Measurements from ENCODE around the gene SERPINE1. TPM values are rescaled to one million over a fixed set of nuclear protein-coding genes. Genes with fewer than 3 reads are reported as not detected.
"Not testable (repeated sequence)": the region's sequence is repeated elsewhere in the genome, so short reads cannot be mapped to it uniquely, and the experiment has no call there.

Gene SERPINE1
- total RNA-seq, 1 experiment from 2014 or later = 370 TPM

DNA sequence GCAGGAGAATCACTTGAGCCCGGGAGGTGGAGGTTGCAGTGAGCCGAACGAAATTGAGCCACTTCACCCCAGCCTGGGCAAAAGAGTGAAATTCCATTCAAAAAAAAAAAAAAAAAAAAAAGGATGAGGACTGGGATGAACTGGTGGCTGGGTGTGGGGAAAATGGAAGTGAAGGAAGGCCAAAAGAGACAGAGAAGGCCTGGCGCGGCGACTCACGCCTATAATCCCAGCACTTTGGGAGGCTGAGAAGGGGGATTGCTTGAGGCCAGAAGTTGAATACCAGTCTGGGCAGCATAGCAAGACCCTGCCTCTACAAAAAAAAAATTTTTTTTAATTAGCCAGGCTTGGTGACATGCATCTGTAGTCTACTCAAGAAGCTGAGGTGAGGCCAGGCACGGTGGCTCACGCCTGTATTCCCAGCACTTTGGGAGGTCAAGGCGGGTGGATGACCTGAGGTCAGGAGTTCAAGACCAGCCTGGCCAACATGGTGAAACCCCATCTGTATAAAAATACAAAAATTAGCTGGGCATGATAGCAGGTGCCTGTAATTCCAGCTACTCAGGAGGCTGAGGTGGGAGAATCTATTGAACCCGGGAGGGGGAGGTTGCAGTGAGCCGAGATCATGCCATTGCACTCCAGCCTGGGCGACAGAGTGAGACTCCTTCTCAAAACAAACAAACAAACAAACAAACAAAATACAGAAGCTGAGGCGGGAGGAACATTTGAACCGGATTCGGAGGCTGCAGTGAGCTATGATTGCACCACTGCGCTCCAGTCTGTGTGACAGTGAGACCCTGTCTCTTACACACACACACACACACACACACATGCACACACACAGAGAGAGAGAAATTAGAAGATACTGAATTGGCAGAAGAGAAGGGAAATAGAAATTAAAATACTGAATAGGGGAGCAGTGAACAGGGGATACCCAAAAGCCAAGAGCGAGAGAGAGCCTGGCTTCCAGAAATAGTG is 6.0 kb downstream of the SERPINE1 start:
- peak; percentile 11; the same call in 1 of the 2 replicates for TF ChIP-seq POLR2AphosphoS5 (IDR thresholded peaks at IDR 0.05; ENCODE audit: low read depth, low read length)
- DNase-seq (ENCODE audit: low read depth, low spot score); H3K9me3 ChIP-seq (ENCODE audit: control insufficient read depth, insufficient read depth, low read depth, low read length); H3K36me3 ChIP-seq (ENCODE audit: control insufficient read depth, insufficient read depth, low read length); H3K4me3 ChIP-seq (ENCODE audit: low read depth in 2 of 2, low read length in 2 of 2); H3K27me3 ChIP-seq (ENCODE audit: control insufficient read depth, insufficient read depth, low read length); ATAC-seq; in situ Hi-C loops (cut with HindIII; ENCODE audit: low pct_unique_long_range_greater_than_20kb, low sequenced_read_pairs); intact Hi-C loops (cut with micrococcal nuclease; ENCODE audit: unreplicated experiment); BruUV-seq (replicated peaks): not testable (repeated sequence)
- POLR2A ChIA-PET = interaction anchor here (0.6 to 0.7 kb wide), 4 partner anchors 10 to 48 kb away, joined by 3 to 5 read pairs (median 4); partner anchors contain the start of gene TRIM56
- Histone ChIP-seq H3K27ac (ENCODE audit: low read length) (peak overlapping the region; percentile 34; the same call in 1 of the 2 replicates), H3K4me1 (ENCODE audit: control insufficient read depth, insufficient read depth, low read length) (peaks cover 35% of the 10 kb centered on the region)
- CTCF ChIA-PET = interaction anchor here (0.7 kb wide), 1 partner anchor 10 kb away, joined by 12 read pairs; no protein-coding TSS in a partner anchor

DNA sequence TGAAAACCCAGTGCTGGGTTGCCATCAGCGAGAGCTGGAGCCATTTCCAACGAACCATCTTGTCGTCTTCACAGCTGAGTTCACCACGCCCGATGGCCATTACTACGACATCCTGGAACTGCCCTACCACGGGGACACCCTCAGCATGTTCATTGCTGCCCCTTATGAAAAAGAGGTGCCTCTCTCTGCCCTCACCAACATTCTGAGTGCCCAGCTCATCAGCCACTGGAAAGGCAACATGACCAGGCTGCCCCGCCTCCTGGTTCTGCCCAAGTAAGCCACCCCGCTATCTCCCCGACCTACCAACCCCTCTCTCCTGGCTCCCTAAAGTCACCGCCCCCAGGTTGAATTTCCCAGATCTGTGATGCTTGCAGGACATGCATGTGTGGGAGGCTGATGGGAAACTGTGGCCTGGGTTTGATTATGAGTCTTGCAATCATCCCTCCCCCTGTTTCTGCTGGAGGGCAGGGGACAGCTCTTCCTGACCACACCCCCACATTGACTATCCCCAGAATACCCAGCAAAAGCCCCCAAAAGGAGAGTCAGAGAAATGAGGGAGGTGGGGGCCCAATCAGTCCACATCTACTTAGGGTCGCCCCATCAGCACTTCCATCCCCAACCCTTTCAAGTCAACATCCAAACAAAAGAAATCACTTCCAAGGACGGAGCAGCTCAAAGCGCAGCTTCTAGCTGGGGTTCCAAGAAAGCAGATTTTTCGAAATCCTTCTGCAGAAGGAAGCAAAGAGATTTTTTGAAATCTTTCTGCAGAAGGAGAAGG is 6.9 kb downstream of the SERPINE1 start:
- H3K4me1 ChIP-seq (ENCODE audit: control insufficient read depth, insufficient read depth, low read length) = peaks cover 37% of the 10 kb centered on the region
- TF ChIP-seq, protein P1, sequence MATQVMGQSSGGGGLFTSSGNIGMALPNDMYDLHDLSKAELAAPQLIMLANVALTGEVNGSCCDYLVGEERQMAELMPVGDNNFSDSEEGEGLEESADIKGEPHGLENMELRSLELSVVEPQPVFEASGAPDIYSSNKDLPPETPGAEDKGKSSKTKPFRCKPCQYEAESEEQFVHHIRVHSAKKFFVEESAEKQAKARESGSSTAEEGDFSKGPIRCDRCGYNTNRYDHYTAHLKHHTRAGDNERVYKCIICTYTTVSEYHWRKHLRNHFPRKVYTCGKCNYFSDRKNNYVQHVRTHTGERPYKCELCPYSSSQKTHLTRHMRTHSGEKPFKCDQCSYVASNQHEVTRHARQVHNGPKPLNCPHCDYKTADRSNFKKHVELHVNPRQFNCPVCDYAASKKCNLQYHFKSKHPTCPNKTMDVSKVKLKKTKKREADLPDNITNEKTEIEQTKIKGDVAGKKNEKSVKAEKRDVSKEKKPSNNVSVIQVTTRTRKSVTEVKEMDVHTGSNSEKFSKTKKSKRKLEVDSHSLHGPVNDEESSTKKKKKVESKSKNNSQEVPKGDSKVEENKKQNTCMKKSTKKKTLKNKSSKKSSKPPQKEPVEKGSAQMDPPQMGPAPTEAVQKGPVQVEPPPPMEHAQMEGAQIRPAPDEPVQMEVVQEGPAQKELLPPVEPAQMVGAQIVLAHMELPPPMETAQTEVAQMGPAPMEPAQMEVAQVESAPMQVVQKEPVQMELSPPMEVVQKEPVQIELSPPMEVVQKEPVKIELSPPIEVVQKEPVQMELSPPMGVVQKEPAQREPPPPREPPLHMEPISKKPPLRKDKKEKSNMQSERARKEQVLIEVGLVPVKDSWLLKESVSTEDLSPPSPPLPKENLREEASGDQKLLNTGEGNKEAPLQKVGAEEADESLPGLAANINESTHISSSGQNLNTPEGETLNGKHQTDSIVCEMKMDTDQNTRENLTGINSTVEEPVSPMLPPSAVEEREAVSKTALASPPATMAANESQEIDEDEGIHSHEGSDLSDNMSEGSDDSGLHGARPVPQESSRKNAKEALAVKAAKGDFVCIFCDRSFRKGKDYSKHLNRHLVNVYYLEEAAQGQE (IDR thresholded peaks at IDR 0.05; ENCODE audit: insufficient read depth in 1 of 2, low read depth in 2 of 2, low read length in 1 of 2) = no peak
- TF ChIP-seq POLR2AphosphoS5 (IDR thresholded peaks at IDR 0.05; ENCODE audit: low read depth, low read length) = peak; percentile 44; the same call in 1 of the 2 replicates
- ATAC-seq (no peak), DNase-seq (ENCODE audit: low read depth, low spot score) (no peak)
- in situ Hi-C loops (cut with HindIII; ENCODE audit: low pct_unique_long_range_greater_than_20kb, low sequenced_read_pairs) = no loop called here
- H3K27ac ChIP-seq (ENCODE audit: low read length) = peak overlapping the region; percentile 34; the same call in 1 of the 2 replicates
- no peaks in the 10 kb centered on the region for H3K9me3 ChIP-seq (ENCODE audit: control insufficient read depth, insufficient read depth, low read depth, low read length)
- no TSS peak for BruUV-seq (replicated peaks)
- peaks cover 2% of the 10 kb centered on the region for H3K36me3 ChIP-seq (ENCODE audit: control insufficient read depth, insufficient read depth, low read length)
- H3K4me3 ChIP-seq (ENCODE audit: low read depth in 2 of 2, low read length in 2 of 2) = no peak overlapping the region
- H3K27me3 ChIP-seq (ENCODE audit: control insufficient read depth, insufficient read depth, low read length) = no peaks in the 10 kb centered on the region
- intact Hi-C loops (cut with micrococcal nuclease; ENCODE audit: unreplicated experiment) = loop anchor here (2.0 kb wide), 1 partner anchor 39 kb away; no protein-coding TSS in a partner anchor
- ChIA-PET POLR2A (interaction anchor here (0.6 kb wide), 2 partner anchors 10 to 39 kb away, joined by 3 to 5 read pairs; no protein-coding TSS in a partner anchor), CTCF (no interaction called here)

DNA sequence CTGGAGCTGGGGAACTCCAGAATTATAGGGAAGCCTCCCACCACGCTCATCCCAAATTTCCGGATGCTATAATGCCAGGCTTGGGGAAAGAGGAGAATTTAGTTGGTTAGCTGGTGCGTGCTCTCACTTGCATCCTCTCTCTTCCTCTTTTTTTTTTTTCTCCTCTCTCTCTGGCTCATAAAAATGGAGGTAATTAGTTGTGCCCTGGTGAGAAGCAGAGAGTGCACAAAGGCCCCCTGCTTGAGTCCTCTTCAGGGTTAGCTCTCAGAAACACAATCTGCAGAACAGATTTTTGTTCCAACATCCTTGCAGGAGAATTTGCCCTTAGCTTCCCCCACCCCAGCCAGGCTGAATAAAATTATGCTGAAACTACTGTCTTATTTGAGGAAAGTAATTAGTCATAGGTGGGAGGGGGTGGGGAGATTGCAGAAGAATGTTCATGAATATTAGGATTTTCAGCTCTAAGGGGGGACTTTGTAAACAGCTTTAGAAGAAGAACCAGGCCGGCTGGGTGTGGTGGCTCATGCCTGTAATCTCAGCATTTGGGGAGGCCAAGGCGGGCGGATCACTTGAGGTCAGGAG is 7.6 kb downstream of the SERPINE1 start:
- Histone ChIP-seq H3K36me3 (ENCODE audit: control insufficient read depth, insufficient read depth, low read length) (peaks cover 2% of the 10 kb centered on the region), H3K9me3 (ENCODE audit: control insufficient read depth, insufficient read depth, low read depth, low read length) (no peaks in the 10 kb centered on the region), H3K4me3 (ENCODE audit: low read depth in 2 of 2, low read length in 2 of 2) (no peak overlapping the region), H3K27ac (ENCODE audit: low read length) (peak overlapping the region; percentile 57), H3K27me3 (ENCODE audit: control insufficient read depth, insufficient read depth, low read length) (no peaks in the 10 kb centered on the region), H3K4me1 (ENCODE audit: control insufficient read depth, insufficient read depth, low read length) (peaks cover 36% of the 10 kb centered on the region)
- no peak for DNase-seq (ENCODE audit: low read depth, low spot score)
- TF ChIP-seq SIN3A (IDR thresholded peaks at IDR 0.05; ENCODE audit: borderline replicate concordance, insufficient read depth, low read depth, low read length) = no peak
- TF ChIP-seq POLR2AphosphoS5 (IDR thresholded peaks at IDR 0.05; ENCODE audit: low read depth, low read length) = no peak
- TF ChIP-seq, protein P1 (IDR thresholded peaks at IDR 0.05; ENCODE audit: insufficient read depth in 1 of 2, low read depth in 2 of 2, low read length in 1 of 2) = no peak
- no peak for TF ChIP-seq TCF7L2 (IDR thresholded peaks at IDR 0.05; ENCODE audit: low read depth, low read length)
- TF ChIP-seq, protein P2, sequence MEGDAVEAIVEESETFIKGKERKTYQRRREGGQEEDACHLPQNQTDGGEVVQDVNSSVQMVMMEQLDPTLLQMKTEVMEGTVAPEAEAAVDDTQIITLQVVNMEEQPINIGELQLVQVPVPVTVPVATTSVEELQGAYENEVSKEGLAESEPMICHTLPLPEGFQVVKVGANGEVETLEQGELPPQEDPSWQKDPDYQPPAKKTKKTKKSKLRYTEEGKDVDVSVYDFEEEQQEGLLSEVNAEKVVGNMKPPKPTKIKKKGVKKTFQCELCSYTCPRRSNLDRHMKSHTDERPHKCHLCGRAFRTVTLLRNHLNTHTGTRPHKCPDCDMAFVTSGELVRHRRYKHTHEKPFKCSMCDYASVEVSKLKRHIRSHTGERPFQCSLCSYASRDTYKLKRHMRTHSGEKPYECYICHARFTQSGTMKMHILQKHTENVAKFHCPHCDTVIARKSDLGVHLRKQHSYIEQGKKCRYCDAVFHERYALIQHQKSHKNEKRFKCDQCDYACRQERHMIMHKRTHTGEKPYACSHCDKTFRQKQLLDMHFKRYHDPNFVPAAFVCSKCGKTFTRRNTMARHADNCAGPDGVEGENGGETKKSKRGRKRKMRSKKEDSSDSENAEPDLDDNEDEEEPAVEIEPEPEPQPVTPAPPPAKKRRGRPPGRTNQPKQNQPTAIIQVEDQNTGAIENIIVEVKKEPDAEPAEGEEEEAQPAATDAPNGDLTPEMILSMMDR (IDR thresholded peaks at IDR 0.05) = no peak
- intact Hi-C loops (cut with micrococcal nuclease; ENCODE audit: unreplicated experiment) = loop anchor here (2.0 kb wide), 1 partner anchor 40 kb away; no protein-coding TSS in a partner anchor
- ATAC-seq = no peak
- CTCF ChIA-PET = no interaction called here
- in situ Hi-C loops (cut with HindIII; ENCODE audit: low pct_unique_long_range_greater_than_20kb, low sequenced_read_pairs) = no loop called here
- BruUV-seq (replicated peaks) = no TSS peak
- POLR2A ChIA-PET = no interaction called here
